Gastroesophageal sphincter (tissue), 4 donors: Measurements from ENCODE around the gene ROBO1. TPM values are rescaled to one million over a fixed set of nuclear protein-coding genes. Genes with fewer than 3 reads are reported as not detected.

ENCODE experiments used
- ATAC-seq: fragments of 150-250 bp; one replicate; pipeline ENCODE4 v1.9.1; 2016; ENCODE audit warnings: mild to moderate bottlenecking, moderate library complexity
- H3K27ac ChIP-seq, 4 donors: fragments of 200-600 bp; sonication (generic) in 3 of 4; 1 replicate in 3 of 4; 2 replicates in 1 of 4; pipeline ENCODE4 v1.5.1; 2016 to 2019
- H3K27me3 ChIP-seq: fragments of 200-600 bp; sonication (generic); one replicate; pipeline ENCODE4 v1.5.1; 2019
- H3K36me3 ChIP-seq, 2 donors: fragments of 200-600 bp; sonication (generic); one replicate each; pipeline ENCODE4 v1.5.1; 2019; ENCODE audit warnings: control low read depth in 1 of 2
- H3K4me1 ChIP-seq, 3 donors: fragments of 200-600 bp; sonication (generic); 1 replicate in 2 of 3; 2 replicates in 1 of 3; pipeline ENCODE4 v1.5.1; 2016 to 2019; ENCODE audit warnings: control low read depth in 2 of 3
- H3K4me3 ChIP-seq, 2 donors: fragments of 200-600 bp; sonication (generic); one replicate each; pipeline ENCODE4 v1.5.1; 2019; ENCODE audit warnings: mild to moderate bottlenecking in 1 of 2, moderate library complexity in 1 of 2
- H3K9me3 ChIP-seq, 3 donors: fragments of 200-600 bp; sonication (generic); one replicate each; pipeline ENCODE4 v1.5.1; 2017 to 2019; ENCODE audit warnings: control low read depth in 2 of 3
- CTCF ChIP-seq, 4 experiments: fragments of 200-600 bp in 2 of 4; fragments of 450-650 bp in 2 of 4; sonication (generic) in 1 of 4; IDR thresholded peaks; one replicate each; pipeline ENCODE4 v1.5.1; 2017 to 2019; ENCODE audit warnings: antibody characterized with exemption in 4 of 4, mild to moderate bottlenecking in 2 of 4, moderate library complexity in 2 of 4
- EP300 ChIP-seq: sonication (generic); formaldehyde crosslinking; IDR thresholded peaks from one replicate; pipeline ENCODE4 v1.6.1; 2017; ENCODE audit warnings: antibody characterized with exemption, mild to moderate bottlenecking
- POLR2A ChIP-seq, 2 donors: fragments of 450-650 bp; IDR thresholded peaks; one replicate each; pipeline ENCODE4 v1.6.1; 2017; ENCODE audit warnings: antibody characterized with exemption in 2 of 2, mild to moderate bottlenecking in 2 of 2, moderate library complexity in 1 of 2
- POLR2AphosphoS5 ChIP-seq: sonication (generic); formaldehyde crosslinking; IDR thresholded peaks from one replicate; pipeline ENCODE4 v1.6.1; 2017; ENCODE audit warnings: antibody characterized with exemption
- WGBS, 2 donors: methylation state at CpG; one replicate each; pipeline ENCODE4 v1.1.5; 2018; ENCODE audit warnings: low coverage in 1 of 2; 5-methylcytosine and 5-hydroxymethylcytosine counted together
- total RNA-seq, 4 donors: library from RNA; depleted of rRNA; stranded (reverse); fragments of >200 nt; gene quantifications; one replicate each; pipeline ENCODE4 v1.1.0, GENCODE V29; 2016

The ROBO1 gene
- total RNA-seq, 4 donors from 2014 or later, result 9.7 to 15.3 (median 12.9) TPM

GRCh38 chr3:78825858-78826215 is 942.0 kb downstream of the ROBO1 start:
- no peaks in the 10 kb centered on the region for H3K27me3 ChIP-seq
- no peaks in the 10 kb centered on the region for H3K36me3 ChIP-seq
- no peak for ATAC-seq
- no peaks in the 10 kb centered on the region for H3K4me1 ChIP-seq
- no peak for TF ChIP-seq POLR2AphosphoS5
- no peak for TF ChIP-seq CTCF (IDR thresholded peaks at IDR 0.05)
- no peak for TF ChIP-seq POLR2A (IDR thresholded peaks at IDR 0.05)
- no peak for TF ChIP-seq EP300
- H3K4me3 ChIP-seq, result no peak overlapping the region
- H3K27ac ChIP-seq, result no peak overlapping the region
- H3K9me3 ChIP-seq, result no peaks in the 10 kb centered on the region

GRCh38 chr3:78825118-78825857 is 942.5 kb downstream of the ROBO1 start:
- Histone ChIP-seq H3K36me3 (no peaks in the 10 kb centered on the region), H3K9me3 (no peaks in the 10 kb centered on the region), H3K4me1 (peaks cover 0 to 5% (median 0%) of the 10 kb centered on the region in 3 donors), H3K27ac (no peak overlapping the region), H3K4me3 (no peak overlapping the region), H3K27me3 (no peaks in the 10 kb centered on the region)
- TF ChIP-seq CTCF (IDR thresholded peaks at IDR 0.05), result no peak
- TF ChIP-seq POLR2AphosphoS5, result no peak
- TF ChIP-seq POLR2A (IDR thresholded peaks at IDR 0.05), result no peak
- TF ChIP-seq EP300, result no peak
- no peak for ATAC-seq
- WGBS, 2 donors, result 44 to 68% methylated on average over 5 of the region's 5 CpGs

- TF ChIP-seq EP300, result no peak
- no peak for TF ChIP-seq POLR2AphosphoS5
- Histone ChIP-seq H3K36me3 (no peaks in the 10 kb centered on the region), H3K4me1 (peaks cover 0 to 9% (median 0%) of the 10 kb centered on the region in 3 donors), H3K9me3 (no peaks in the 10 kb centered on the region), H3K4me3 (no peak overlapping the region), H3K27me3 (no peaks in the 10 kb centered on the region), H3K27ac (no peak overlapping the region)
- no peak for ATAC-seq
- WGBS, 2 donors, result 71 to 83% methylated on average over 1 of the region's 1 CpG
These were observed 943.9 kb downstream of the ROBO1 start for GRCh38 chr3:78823859-78824258.

- ATAC-seq, result no peak
- H3K36me3 ChIP-seq, result no peaks in the 10 kb centered on the region
- no peaks in the 10 kb centered on the region for H3K27me3 ChIP-seq
- H3K4me1 ChIP-seq, result peaks cover 0 to 9% (median 0%) of the 10 kb centered on the region in 3 donors
- H3K4me3 ChIP-seq, result no peak overlapping the region
- H3K9me3 ChIP-seq, result no peaks in the 10 kb centered on the region
- TF ChIP-seq POLR2A (IDR thresholded peaks at IDR 0.05) (no peak), POLR2AphosphoS5 (no peak), CTCF (IDR thresholded peaks at IDR 0.05) (no peak), EP300 (no peak)
- H3K27ac ChIP-seq, result no peak overlapping the region
- WGBS, 2 donors, result 85 to 93% methylated on average over 4 of the region's 4 CpGs
These were observed 944.4 kb downstream of the ROBO1 start for GRCh38 chr3:78823434-78823833.

- no peak overlapping the region for H3K27ac ChIP-seq
- peaks cover 0 to 9% (median 0%) of the 10 kb centered on the region in 3 donors for H3K4me1 ChIP-seq
- no peaks in the 10 kb centered on the region for H3K27me3 ChIP-seq
- H3K9me3 ChIP-seq, result no peaks in the 10 kb centered on the region
- H3K4me3 ChIP-seq, result no peak overlapping the region
- TF ChIP-seq POLR2AphosphoS5, result no peak
- TF ChIP-seq CTCF (IDR thresholded peaks at IDR 0.05), result no peak
- TF ChIP-seq EP300, result no peak
- no peak for TF ChIP-seq POLR2A (IDR thresholded peaks at IDR 0.05)
- H3K36me3 ChIP-seq, result no peaks in the 10 kb centered on the region
- no peak for ATAC-seq
These were observed 945.1 kb downstream of the ROBO1 start for GRCh38 chr3:78822726-78823125.
